ENCODE results near the gene RIMKLB. TPM values are rescaled to one million over a fixed set of nuclear protein-coding genes. Genes with fewer than 3 reads are reported as not detected.
A peak's percentile ranks its signal among the peaks of the same experiment; 100 is the strongest.

RIMKLB gene
- total RNA-seq, 1 experiment from 2014 or later = 87.7 TPM

DNA sequence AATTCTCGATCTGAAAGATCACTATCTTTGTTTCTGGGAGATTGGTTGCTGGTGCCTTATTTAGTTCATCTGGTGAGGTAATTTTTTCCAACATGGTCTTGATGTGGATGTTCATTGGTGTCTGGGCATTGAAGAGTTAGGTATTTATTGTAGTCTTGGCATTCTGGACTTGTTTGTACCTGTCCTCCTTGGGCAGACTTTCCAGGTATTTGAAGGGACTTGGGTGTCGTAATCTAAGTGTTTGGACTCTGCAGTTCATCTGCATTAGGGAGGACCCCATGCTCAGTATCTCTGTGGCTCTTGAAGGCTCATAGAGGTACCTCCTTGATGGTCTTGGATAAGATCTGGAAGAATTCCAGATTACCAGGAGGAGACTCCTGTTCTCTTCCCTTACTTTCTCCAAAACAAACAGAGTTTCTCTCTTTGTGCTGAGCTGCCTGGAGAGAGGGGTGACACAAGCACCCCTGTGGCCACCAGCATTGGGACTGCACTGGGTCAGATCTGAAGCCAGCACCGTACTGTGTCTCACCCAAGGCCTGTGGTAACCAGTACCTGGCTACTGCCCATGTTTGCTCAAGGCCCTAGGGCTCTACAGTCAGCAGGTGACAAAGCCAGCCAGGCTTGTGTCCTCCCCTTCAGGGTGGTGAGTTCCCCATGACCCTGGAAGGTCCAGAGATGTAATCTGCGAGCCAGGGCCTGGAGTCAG, 129.9 kb downstream of the RIMKLB start:
- Histone ChIP-seq H4K8ac (replicated peaks; ENCODE audit: insufficient read length, low read depth, low read length) (no peak overlapping the region), H3K23ac (ENCODE audit: insufficient read length, low read depth, low read length) (no peak overlapping the region), H3K9me3 (ENCODE audit: control insufficient read depth, low read depth, low read length) (no peaks in the 10 kb centered on the region), H3K4me1 (ENCODE audit: insufficient read depth, low read length) (peaks cover 2% of the 10 kb centered on the region; the same call in 1 of the 2 replicates), H3T11ph (ENCODE audit: low read length) (no peak overlapping the region), H4K91ac (ENCODE audit: insufficient read length, low read depth, low read length) (peak overlapping the region; percentile 48), H2BK20ac (ENCODE audit: low read depth, low read length, poor library complexity, severe bottlenecking) (no peak overlapping the region), H2BK5ac (ENCODE audit: insufficient read length, low read length) (no peak overlapping the region), H3K79me1 (ENCODE audit: insufficient read depth, low read depth, low read length, poor library complexity, severe bottlenecking) (no peaks in the 10 kb centered on the region), H2BK12ac (ENCODE audit: insufficient read length, low read depth, low read length) (no peak overlapping the region), H4K20me1 (ENCODE audit: control insufficient read depth, insufficient read depth, insufficient read length) (no peaks in the 10 kb centered on the region), H2AFZ (ENCODE audit: low read length) (no peak overlapping the region), H2BK15ac (ENCODE audit: low read depth, low read length) (no peak overlapping the region), H3K4ac (ENCODE audit: low read depth, low read length) (no peak overlapping the region), H3K79me2 (ENCODE audit: insufficient read depth, low read length) (no peaks in the 10 kb centered on the region), H3K9ac (ENCODE audit: extremely low read depth, insufficient read length, low read length) (no peak overlapping the region), H3K18ac (ENCODE audit: insufficient read length, low read depth, low read length) (no peak overlapping the region), H2AK5ac (ENCODE audit: insufficient read length, low read length) (no peak overlapping the region), H3K56ac (ENCODE audit: insufficient read length, low read depth, low read length) (no peak overlapping the region), H4K5ac (ENCODE audit: insufficient read length, low read depth, low read length) (no peak overlapping the region), H3K27ac (ENCODE audit: insufficient read length, low read depth, low read length) (no peak overlapping the region), H2BK120ac (ENCODE audit: low read depth, low read length, poor library complexity, severe bottlenecking) (no peak overlapping the region), H3K14ac (ENCODE audit: insufficient read depth, low read length) (no peak overlapping the region), H3K23me2 (ENCODE audit: insufficient read length, low read depth, low read length, poor library complexity, severe bottlenecking) (no peaks in the 10 kb centered on the region), H3K4me2 (ENCODE audit: insufficient read depth, insufficient read length, low read length) (no peak overlapping the region), H3K27me3 (ENCODE audit: insufficient read depth, low read length) (no peaks in the 10 kb centered on the region)
- DNase-seq = peak; percentile 25
- peaks cover 4 to 23% (median 21%) of the 10 kb centered on the region in 3 experiments; a peak in 6 of 7 replicates for H3K36me3 Mint-ChIP-seq (ENCODE audit: insufficient read depth in 1 of 3, low read depth in 3 of 3)
- no peak overlapping the region; a peak in 1 of 5 replicates for H3K4me3 Mint-ChIP-seq
- no peaks in the 10 kb centered on the region for H3K27me3 Mint-ChIP-seq (ENCODE audit: low read depth)
- no CpG with 5 or more reads among the region's 4 CpGs for WGBS (ENCODE audit: extremely low coverage, insufficient read length, low lambda C conversion rate)
- TF ChIP-seq, protein P1, sequence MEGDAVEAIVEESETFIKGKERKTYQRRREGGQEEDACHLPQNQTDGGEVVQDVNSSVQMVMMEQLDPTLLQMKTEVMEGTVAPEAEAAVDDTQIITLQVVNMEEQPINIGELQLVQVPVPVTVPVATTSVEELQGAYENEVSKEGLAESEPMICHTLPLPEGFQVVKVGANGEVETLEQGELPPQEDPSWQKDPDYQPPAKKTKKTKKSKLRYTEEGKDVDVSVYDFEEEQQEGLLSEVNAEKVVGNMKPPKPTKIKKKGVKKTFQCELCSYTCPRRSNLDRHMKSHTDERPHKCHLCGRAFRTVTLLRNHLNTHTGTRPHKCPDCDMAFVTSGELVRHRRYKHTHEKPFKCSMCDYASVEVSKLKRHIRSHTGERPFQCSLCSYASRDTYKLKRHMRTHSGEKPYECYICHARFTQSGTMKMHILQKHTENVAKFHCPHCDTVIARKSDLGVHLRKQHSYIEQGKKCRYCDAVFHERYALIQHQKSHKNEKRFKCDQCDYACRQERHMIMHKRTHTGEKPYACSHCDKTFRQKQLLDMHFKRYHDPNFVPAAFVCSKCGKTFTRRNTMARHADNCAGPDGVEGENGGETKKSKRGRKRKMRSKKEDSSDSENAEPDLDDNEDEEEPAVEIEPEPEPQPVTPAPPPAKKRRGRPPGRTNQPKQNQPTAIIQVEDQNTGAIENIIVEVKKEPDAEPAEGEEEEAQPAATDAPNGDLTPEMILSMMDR (conservative IDR thresholded peaks at IDR 0.05) = no peak
- H3K9me3 Mint-ChIP-seq = peaks cover 15 to 21% of the 10 kb centered on the region in 2 experiments
- H3K4me1 Mint-ChIP-seq = peaks cover 49 to 52% of the 10 kb centered on the region in 2 experiments
- H3K27ac Mint-ChIP-seq = peak overlapping the region in 1 of 3 experiments; percentile 92; a peak in 1 of 7 replicates

Data from H9 (cell line).